Calu3 (cell line): ENCODE results near the gene MCM3AP. TPM values are rescaled to one million over a fixed set of nuclear protein-coding genes. Genes with fewer than 3 reads are reported as not detected.

ENCODE experiments used
- BruUV-seq: library from RNA; stranded (reverse); fragments of 400-500 nt; replicated peaks from 2 replicates; lab custom pipeline; 2021; lab: Mats Ljungman, UMichigan
- CTCF ChIA-PET: fragments of 300-600 bp; sonication (Branson Sonifier 250); formaldehyde crosslinking; loops from one replicate; lab custom pipeline; 2022; ENCODE audit warnings: antibody characterized with exemption; lab: Charles Lee
- DNase-seq: peaks from one replicate; pipeline ENCODE4 v3.0.0; 2022
- H3K27ac Mint-ChIP-seq: one replicate; pipeline ENCODE4 v1.8.0; 2022; ENCODE audit warnings: mixed read lengths; ENCODE audit not compliant: unreplicated experiment
- H3K27me3 Mint-ChIP-seq: one replicate; pipeline ENCODE4 v1.8.0; 2022; ENCODE audit warnings: mixed read lengths; ENCODE audit not compliant: unreplicated experiment
- H3K36me3 Mint-ChIP-seq: one replicate; pipeline ENCODE4 v1.8.0; 2022; ENCODE audit warnings: mild to moderate bottlenecking, moderate library complexity, mixed read lengths; ENCODE audit not compliant: insufficient read depth, unreplicated experiment
- H3K4me1 Mint-ChIP-seq: one replicate; pipeline ENCODE4 v1.8.0; 2022; ENCODE audit warnings: mild to moderate bottlenecking, low read depth, mixed read lengths; ENCODE audit not compliant: unreplicated experiment
- H3K4me3 Mint-ChIP-seq: one replicate; pipeline ENCODE4 v1.8.0; 2022; ENCODE audit warnings: mild to moderate bottlenecking, low read depth, moderate library complexity, mixed read lengths; ENCODE audit not compliant: unreplicated experiment
- H3K9me3 Mint-ChIP-seq: one replicate; pipeline ENCODE4 v1.8.0; 2022; ENCODE audit warnings: low read depth, mixed read lengths; ENCODE audit not compliant: unreplicated experiment
- intact Hi-C: fragments of 100-400 bp; cut with micrococcal nuclease; formaldehyde crosslinking; loops from one replicate; pipeline ENCODE4 v1.10.0; 2022; ENCODE audit not compliant: unreplicated experiment
- total RNA-seq: library from RNA; stranded (reverse); gene quantifications from 2 replicates; pipeline ENCODE4 v1.2.3, GENCODE V29; 2022
- TF ChIP-seq, protein P1 (sequence below): fragments of 200-600 bp; IDR thresholded peaks from one replicate; pipeline ENCODE4 v1.8.0; 2022; ENCODE audit warnings: antibody characterized with exemption; ENCODE audit not compliant: unreplicated experiment

The MCM3AP gene
- total RNA-seq, 1 experiment from 2014 or later: 64.1 TPM

DNA sequence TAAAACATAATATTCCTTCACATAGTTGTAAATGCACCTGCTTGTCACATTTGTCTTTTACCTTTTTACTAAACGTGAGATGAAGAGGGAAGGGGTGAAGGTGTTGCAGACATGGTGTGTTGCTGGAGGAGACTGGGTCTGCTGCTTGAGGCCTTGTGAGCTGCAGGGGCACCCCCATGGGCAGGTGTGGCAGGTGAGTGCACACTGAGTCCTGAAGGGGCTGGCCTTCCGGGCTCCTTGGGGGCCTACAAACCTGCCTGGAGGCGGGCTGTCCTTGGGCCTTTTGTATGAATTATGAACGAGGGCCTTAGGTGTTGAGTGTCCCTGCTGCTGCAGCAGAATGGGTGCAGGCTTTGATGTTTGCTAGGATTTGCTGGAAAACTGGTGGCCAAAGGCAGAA, 42.3 kb upstream of the MCM3AP start:
- intact Hi-C loops: no loop called here
- H3K9me3 Mint-ChIP-seq: no peaks in the 10 kb centered on the region
- no peak for DNase-seq
- peaks cover 59% of the 10 kb centered on the region for H3K36me3 Mint-ChIP-seq
- no peak overlapping the region for H3K27ac Mint-ChIP-seq
- TF ChIP-seq, protein P1, sequence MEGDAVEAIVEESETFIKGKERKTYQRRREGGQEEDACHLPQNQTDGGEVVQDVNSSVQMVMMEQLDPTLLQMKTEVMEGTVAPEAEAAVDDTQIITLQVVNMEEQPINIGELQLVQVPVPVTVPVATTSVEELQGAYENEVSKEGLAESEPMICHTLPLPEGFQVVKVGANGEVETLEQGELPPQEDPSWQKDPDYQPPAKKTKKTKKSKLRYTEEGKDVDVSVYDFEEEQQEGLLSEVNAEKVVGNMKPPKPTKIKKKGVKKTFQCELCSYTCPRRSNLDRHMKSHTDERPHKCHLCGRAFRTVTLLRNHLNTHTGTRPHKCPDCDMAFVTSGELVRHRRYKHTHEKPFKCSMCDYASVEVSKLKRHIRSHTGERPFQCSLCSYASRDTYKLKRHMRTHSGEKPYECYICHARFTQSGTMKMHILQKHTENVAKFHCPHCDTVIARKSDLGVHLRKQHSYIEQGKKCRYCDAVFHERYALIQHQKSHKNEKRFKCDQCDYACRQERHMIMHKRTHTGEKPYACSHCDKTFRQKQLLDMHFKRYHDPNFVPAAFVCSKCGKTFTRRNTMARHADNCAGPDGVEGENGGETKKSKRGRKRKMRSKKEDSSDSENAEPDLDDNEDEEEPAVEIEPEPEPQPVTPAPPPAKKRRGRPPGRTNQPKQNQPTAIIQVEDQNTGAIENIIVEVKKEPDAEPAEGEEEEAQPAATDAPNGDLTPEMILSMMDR: no peak
- H3K4me3 Mint-ChIP-seq: no peak overlapping the region
- H3K4me1 Mint-ChIP-seq: peaks cover 15% of the 10 kb centered on the region
- H3K27me3 Mint-ChIP-seq: no peaks in the 10 kb centered on the region
- TSS peak; percentile 2 for BruUV-seq
- CTCF ChIA-PET: no interaction called here

- no peak for DNase-seq
- H3K27me3 Mint-ChIP-seq: no peaks in the 10 kb centered on the region
- peaks cover 24% of the 10 kb centered on the region for H3K4me1 Mint-ChIP-seq
- TF ChIP-seq, protein P1: no peak
- peak overlapping the region; percentile 81 for H3K4me3 Mint-ChIP-seq
- H3K9me3 Mint-ChIP-seq: no peaks in the 10 kb centered on the region
- CTCF ChIA-PET: no interaction called here
- intact Hi-C loops: no loop called here
- H3K27ac Mint-ChIP-seq: no peak overlapping the region
- peaks cover 73% of the 10 kb centered on the region for H3K36me3 Mint-ChIP-seq
- TSS peak; percentile 13 for BruUV-seq
Measured at GRCh38 chr21:46326110-46326703, 40.8 kb upstream of the MCM3AP start.

DNA sequence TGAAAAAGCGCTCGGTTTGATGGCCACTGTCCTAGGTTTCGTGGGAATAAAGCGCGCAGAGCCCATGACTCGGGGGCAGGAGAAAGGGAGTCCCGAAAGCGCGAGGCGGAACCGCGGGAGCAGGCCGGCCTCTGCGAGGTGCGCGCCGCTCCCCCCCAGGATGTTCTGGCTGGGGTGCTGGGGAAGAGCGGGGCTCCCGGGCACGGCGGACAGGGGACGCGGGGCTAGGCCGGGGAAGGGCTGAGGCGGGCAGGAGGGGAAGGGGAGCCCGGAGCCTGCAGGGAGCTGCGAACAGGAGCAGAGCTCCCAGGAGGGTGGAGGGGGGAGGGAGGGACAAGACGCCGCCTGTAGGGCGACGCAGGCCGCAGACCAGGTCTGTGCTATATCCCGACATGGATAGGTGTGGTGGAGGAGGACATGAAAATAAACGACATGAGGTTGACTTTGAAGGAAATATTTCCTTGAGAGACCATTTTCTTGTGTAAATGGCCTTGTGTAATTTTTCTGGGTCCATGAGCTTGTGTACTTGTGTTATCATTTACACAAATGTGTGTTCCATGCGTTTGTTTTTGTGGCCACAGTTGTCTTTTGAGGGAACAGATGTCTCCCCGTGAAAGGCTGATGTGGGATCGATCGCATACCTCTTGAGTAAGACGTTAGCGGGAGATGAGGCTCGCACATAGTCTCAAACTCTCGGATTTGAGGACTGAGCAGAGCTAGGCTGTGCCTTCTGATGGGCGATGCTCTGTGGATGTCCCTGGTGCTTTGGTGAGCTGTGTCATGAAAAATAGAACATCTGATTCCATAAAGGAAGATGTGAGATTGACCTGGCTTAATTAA, 39.9 kb upstream of the MCM3AP start:
- no peaks in the 10 kb centered on the region for H3K27me3 Mint-ChIP-seq
- intact Hi-C loops: no loop called here
- peaks cover 69% of the 10 kb centered on the region for H3K36me3 Mint-ChIP-seq
- no peak overlapping the region for H3K27ac Mint-ChIP-seq
- no peaks in the 10 kb centered on the region for H3K9me3 Mint-ChIP-seq
- TF ChIP-seq, protein P1: no peak
- H3K4me1 Mint-ChIP-seq: peaks cover 27% of the 10 kb centered on the region
- BruUV-seq: no TSS peak
- H3K4me3 Mint-ChIP-seq: peak overlapping the region; percentile 81
- CTCF ChIA-PET: no interaction called here
- peak; percentile 45 for DNase-seq

- Mint-ChIP-seq H3K36me3 (peaks cover 69% of the 10 kb centered on the region), H3K27me3 (no peaks in the 10 kb centered on the region), H3K4me3 (peak overlapping the region; percentile 81), H3K27ac (peak overlapping the region; percentile 83), H3K9me3 (no peaks in the 10 kb centered on the region), H3K4me1 (peaks cover 27% of the 10 kb centered on the region)
- CTCF ChIA-PET: no interaction called here
- no TSS peak for BruUV-seq
- DNase-seq: peak; percentile 87
- intact Hi-C loops: no loop called here
- TF ChIP-seq, protein P1: no peak
Measured at GRCh38 chr21:46324390-46325072, 39.1 kb upstream of the MCM3AP start.
